IMR-90 (cell line): ENCODE measurements around the gene KLF16. TPM values are rescaled to one million over a fixed set of nuclear protein-coding genes. Genes with fewer than 3 reads are reported as not detected.

Experiments
- ATAC-seq: fragments of 200-7000 bp; cut with Tn5 transposase; 2 replicates; pipeline ENCODE4 v1.9.1; 2020; ENCODE audit warnings: low read depth, mild to moderate bottlenecking, moderate library complexity
- BruUV-seq: library from RNA; stranded (reverse); fragments of 400-500 nt; replicated peaks from 2 replicates; lab custom pipeline; 2021; lab: Mats Ljungman, UMichigan
- CTCF ChIA-PET: fragments of 300-600 bp; formaldehyde crosslinking; extraction: SDS; loops from one replicate; lab custom pipeline; 2021; ENCODE audit warnings: antibody characterized with exemption; lab: Yijun Ruan, JAX
- POLR2A ChIA-PET: fragments of 300-600 bp; sonication (Branson Sonifier 250); formaldehyde crosslinking; loops from one replicate; lab custom pipeline; 2022; ENCODE audit warnings: antibody characterized with exemption; ENCODE audit not compliant: unreplicated experiment; lab: Charles Lee
- DNase-seq: peaks from one replicate; pipeline ENCODE4 v3.0.0; 2013
- H2AFZ ChIP-seq: replicated peaks from 2 replicates; pipeline ENCODE3; 2013; ENCODE audit warnings: low read length, mild to moderate bottlenecking; ENCODE audit not compliant: poor library complexity
- H2AK5ac ChIP-seq: 2 replicates; pipeline ENCODE4 v1.6.1; 2013; ENCODE audit warnings: low read depth, low read length, inconsistent platforms
- H2AK9ac ChIP-seq: replicated peaks from 2 replicates; pipeline ENCODE3; 2013; ENCODE audit warnings: mild to moderate bottlenecking, low read depth, low read length, moderate library complexity; ENCODE audit not compliant: poor library complexity
- H2BK120ac ChIP-seq: 2 replicates; pipeline ENCODE4 v1.6.1; 2013; ENCODE audit warnings: low read depth, low read length, inconsistent platforms
- H2BK15ac ChIP-seq: 3 replicates; pipeline ENCODE4 v1.6.1; 2013; ENCODE audit warnings: low read depth, low read length, inconsistent platforms
- H2BK20ac ChIP-seq: 2 replicates; pipeline ENCODE4 v1.6.1; 2013; ENCODE audit warnings: low read depth, mild to moderate bottlenecking, inconsistent platforms, low read length, moderate library complexity
- H2BK5ac ChIP-seq: 2 replicates; pipeline ENCODE4 v1.6.1; 2013; ENCODE audit warnings: mild to moderate bottlenecking, low read depth, low read length, inconsistent platforms; ENCODE audit not compliant: poor library complexity, severe bottlenecking
- H3K14ac ChIP-seq: replicated peaks from 2 replicates; pipeline ENCODE4 v1.6.1; 2013; ENCODE audit warnings: low read depth, low read length, inconsistent platforms
- H3K18ac ChIP-seq: 2 replicates; pipeline ENCODE4 v1.6.1; 2013; ENCODE audit warnings: low read depth, low read length, control low read depth
- H3K23ac ChIP-seq: 2 replicates; pipeline ENCODE4 v1.6.1; 2013; ENCODE audit warnings: low read depth, low read length, inconsistent platforms
- H3K27ac ChIP-seq: 2 replicates; pipeline ENCODE4 v1.5.1; 2013; ENCODE audit warnings: mild to moderate bottlenecking, control low read depth, low read length; ENCODE audit not compliant: insufficient read depth
- H3K27me3 ChIP-seq: 2 replicates; pipeline ENCODE4 v1.6.1; 2013; ENCODE audit warnings: low read length; ENCODE audit not compliant: control insufficient read depth, insufficient read depth
- H3K36me3 ChIP-seq: 2 replicates; pipeline ENCODE4 v1.6.1; 2013; ENCODE audit warnings: low read length, mixed read lengths; ENCODE audit not compliant: control insufficient read depth, insufficient read depth
- H3K4ac ChIP-seq: 2 replicates; pipeline ENCODE4 v1.6.1; 2013; ENCODE audit warnings: low read depth, low read length, inconsistent platforms
- H3K4me1 ChIP-seq: 2 replicates; pipeline ENCODE4 v1.6.1; 2013; ENCODE audit warnings: low read length, mixed read lengths; ENCODE audit not compliant: control insufficient read depth, insufficient read depth
- H3K4me2 ChIP-seq: 2 replicates; pipeline ENCODE4 v1.6.1; 2013; ENCODE audit warnings: low read depth, mild to moderate bottlenecking, control low read depth, low read length, moderate library complexity
- H3K4me3 ChIP-seq: 2 replicates; pipeline ENCODE4 v1.5.1; 2013; ENCODE audit warnings: low read depth, mild to moderate bottlenecking, control low read depth, low read length, moderate library complexity; ENCODE audit not compliant: insufficient read depth
- H3K56ac ChIP-seq: 2 replicates; pipeline ENCODE4 v1.6.1; 2013; ENCODE audit warnings: low read length, inconsistent platforms; ENCODE audit not compliant: insufficient read depth; ENCODE audit errors: extremely low read depth
- H3K79me1 ChIP-seq, 2 experiments: 2 replicates each; pipeline ENCODE4 v1.6.1; 2013; ENCODE audit warnings: low read length in 2 of 2, inconsistent platforms in 1 of 2, low read depth in 1 of 2
- H3K9ac ChIP-seq: 2 replicates; pipeline ENCODE4 v1.6.1; 2013; ENCODE audit warnings: low read depth, low read length, control low read depth
- H3K9me1 ChIP-seq: 2 replicates; pipeline ENCODE4 v1.6.1; 2013; ENCODE audit warnings: low read length, inconsistent platforms; ENCODE audit not compliant: insufficient read depth
- H3K9me3 ChIP-seq: 2 replicates; pipeline ENCODE4 v1.6.1; 2013; ENCODE audit warnings: low read length; ENCODE audit not compliant: control insufficient read depth, insufficient read depth
- H4K20me1 ChIP-seq: 2 replicates; pipeline ENCODE4 v1.6.1; 2013; ENCODE audit warnings: low read length, inconsistent platforms; ENCODE audit not compliant: insufficient read depth
- H4K5ac ChIP-seq: 2 replicates; pipeline ENCODE4 v1.6.1; 2013; ENCODE audit warnings: mild to moderate bottlenecking, low read depth, low read length, control low read depth
- H4K8ac ChIP-seq, 2 experiments: 2 replicates each; pipeline ENCODE4 v1.6.1; 2013; ENCODE audit warnings: low read depth in 2 of 2, low read length in 2 of 2, control low read depth in 1 of 2, inconsistent platforms in 1 of 2
- H4K91ac ChIP-seq: 2 replicates; pipeline ENCODE4 v1.6.1; 2013; ENCODE audit warnings: low read depth, low read length, inconsistent platforms; ENCODE audit not compliant: insufficient read depth
- CHD1 ChIP-seq: IDR thresholded peaks from 2 replicates; pipeline ENCODE4 v1.6.1; 2012; ENCODE audit warnings: low read depth, low read length, improper control_type of control experiment
- FOS ChIP-seq: fragments of 150-350 bp; IDR thresholded peaks from 2 replicates; pipeline ENCODE4 v1.6.1; 2016; ENCODE audit warnings: low read depth, low read length
- MAFK ChIP-seq: IDR thresholded peaks from 2 replicates; pipeline ENCODE4 v1.6.1; 2012; ENCODE audit warnings: low read depth, low read length, improper control_type of control experiment
- MXI1 ChIP-seq: IDR thresholded peaks from 2 replicates; pipeline ENCODE4 v1.6.1; 2012; ENCODE audit warnings: low read depth, mild to moderate bottlenecking, low read length, moderate library complexity, borderline replicate concordance
- NFE2L2 ChIP-seq: fragments of 150-350 bp; IDR thresholded peaks from 2 replicates; pipeline ENCODE4 v1.6.1; 2016; ENCODE audit warnings: low read depth, mild to moderate bottlenecking, low read length
- RAD21 ChIP-seq: IDR thresholded peaks from 2 replicates; pipeline ENCODE4 v1.6.1; 2012; ENCODE audit warnings: low read length, improper control_type of control experiment
- RCOR1 ChIP-seq: IDR thresholded peaks from 2 replicates; pipeline ENCODE4 v1.6.1; 2012; ENCODE audit warnings: mild to moderate bottlenecking, low read length, improper control_type of control experiment; ENCODE audit not compliant: insufficient replicate concordance
- WGBS, 2 experiments: methylation state at CpG; one replicate each; pipeline versions ENCODE4 v1.1.5 to v1.1.7; 2013; ENCODE audit warnings: missing lambda C conversion rate in 2 of 2; ENCODE audit not compliant: insufficient read length in 1 of 2; ENCODE audit errors: extremely low coverage in 2 of 2; 5-methylcytosine and 5-hydroxymethylcytosine counted together
- dilution Hi-C: fragments of 300-500 bp; cut with HindIII; formaldehyde crosslinking; loops from one replicate; pipeline ENCODE4 v1.14.3; 2018; ENCODE audit warnings: low sequenced_read_pairs; ENCODE audit not compliant: unreplicated experiment
- in situ Hi-C: fragments of 300-500 bp; cut with MboI; formaldehyde crosslinking; loops from 3 replicates; pipeline ENCODE4 v1.14.3; 2019; ENCODE audit warnings: low sequenced_read_pairs, inconsistent platforms, mixed read lengths
- intact Hi-C: fragments of 100-400 bp; cut with micrococcal nuclease; formaldehyde crosslinking; loops from 2 replicates; pipeline ENCODE4 v1.10.0; 2022
- polyA plus RNA-seq, 3 experiments: library from polyadenylated mRNA; depleted of rRNA; stranded (reverse); fragments of >200 nt; gene quantifications; 2 replicates each; pipeline ENCODE4 v1.2.3, GENCODE V29; 2012; ENCODE audit warnings: low replicate concordance in 1 of 3
- total RNA-seq: library from RNA; depleted of rRNA; stranded (reverse); fragments of >200 nt; gene quantifications from 2 replicates; pipeline ENCODE4 v1.2.3, GENCODE V29; 2012
- TF ChIP-seq, protein P1 (sequence below): conservative IDR thresholded peaks from 2 replicates; pipeline ENCODE4 v1.5.1; 2012; ENCODE audit warnings: mild to moderate bottlenecking, low read depth, low read length, improper control_type of control experiment

The KLF16 gene
- total and polyA plus RNA-seq, 2 of the 4 experiments (the other 2 are of a cell fraction): 0.90 to 13.1 TPM

DNA sequence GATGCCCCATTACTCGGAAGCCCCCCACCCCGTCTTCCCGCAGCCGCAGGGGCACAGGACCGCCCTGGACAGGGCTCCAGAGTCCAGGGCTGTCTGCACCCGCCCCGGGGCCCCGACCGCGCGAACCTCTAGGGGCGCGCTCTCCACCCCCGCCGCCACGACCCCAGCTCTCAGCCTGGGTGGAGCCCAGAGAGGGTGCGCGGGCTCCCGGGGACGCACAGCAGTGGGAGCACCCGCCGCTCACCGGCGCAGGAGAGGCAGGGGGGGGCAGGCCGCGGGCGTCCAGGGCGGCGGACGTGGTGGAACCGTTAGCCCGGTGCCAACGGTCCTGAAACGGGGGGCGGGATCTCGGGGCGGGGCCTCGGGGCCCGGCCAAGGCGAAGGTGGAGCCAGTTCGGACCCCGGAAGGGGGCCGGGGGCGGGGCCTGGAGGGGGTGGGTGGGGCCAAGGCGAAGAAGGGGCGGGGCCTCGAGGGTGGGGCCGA is 51.4 kb downstream of the KLF16 start, which contains the start of gene ATP8B3:
Gene ATP8B3 (minus strand): TSS at position 335 of the 484 bp plus-strand sequence. CDS start 540 bp downstream, outside the sequence.
- Histone ChIP-seq H2BK5ac (peak within 1 kb of the TSS; percentile 68), H2AFZ (peak within 1 kb of the TSS; percentile 97), H3K36me3 (peaks cover 19% of the 10 kb centered on the region), H3K27ac (peak within 1 kb of the TSS; percentile 59), H2BK15ac (peak within 1 kb of the TSS; percentile 74; the same call in 1 of the 3 replicates), H2BK20ac (peak within 1 kb of the TSS; percentile 32; the same call in 1 of the 2 replicates), H3K4me1 (peaks cover 8% of the 10 kb centered on the region), H3K4me2 (peak within 1 kb of the TSS; percentile 98), H3K4me3 (peak within 1 kb of the TSS; percentile 79), H2AK9ac (peak within 1 kb of the TSS; percentile 98), H2AK5ac (peak within 1 kb of the TSS; percentile 94), H3K9ac (peak within 1 kb of the TSS; percentile 77), H3K56ac (peak within 1 kb of the TSS; percentile 28; the same call in 1 of the 2 replicates), H4K91ac (peak within 1 kb of the TSS; percentile 77), H3K4ac (peak within 1 kb of the TSS; percentile 82), H3K14ac (peak within 1 kb of the TSS; percentile 89), H3K27me3 (no peaks in the 10 kb centered on the region), H4K5ac (peak within 1 kb of the TSS; percentile 74), H4K8ac (peak within 1 kb of the TSS; percentile 42 to 82), H3K9me1 (peaks cover 4% of the 10 kb centered on the region; the same call in 1 of the 2 replicates), H3K18ac (peak within 1 kb of the TSS; percentile 68; the same call in 1 of the 2 replicates), H2BK120ac (peak within 1 kb of the TSS; percentile 20), H3K23ac (peak within 1 kb of the TSS; percentile 92), H3K79me1 (peaks cover 0 to 9% of the 10 kb centered on the region in 2 experiments; a peak in 2 of 4 replicates), H4K20me1 (no peaks in the 10 kb centered on the region; the same call in 1 of the 2 replicates), H3K9me3 (no peaks in the 10 kb centered on the region)
- in situ Hi-C loops (no loop called here), dilution Hi-C loops (no loop called here), intact Hi-C loops (loop anchor here (1.0 kb wide), 1 partner anchor 14 kb away; no protein-coding TSS in a partner anchor)
- BruUV-seq: no TSS peak
- ChIA-PET POLR2A (interaction anchor here (0.7 kb wide), 1 partner anchor 213 kb away, joined by 10 read pairs; no protein-coding TSS in a partner anchor), CTCF (no interaction called here)
- ATAC-seq (peak; percentile 25), DNase-seq (no peak)
- WGBS, 2 experiments: 4% methylated on average over 30 of the region's 48 CpGs; no CpG with 5 or more reads in 1 of the 2 experiments
- no peak for TF ChIP-seq MAFK
- TF ChIP-seq CHD1: no peak
- TF ChIP-seq FOS: no peak
- TF ChIP-seq MXI1: no peak
- TF ChIP-seq, protein P1, sequence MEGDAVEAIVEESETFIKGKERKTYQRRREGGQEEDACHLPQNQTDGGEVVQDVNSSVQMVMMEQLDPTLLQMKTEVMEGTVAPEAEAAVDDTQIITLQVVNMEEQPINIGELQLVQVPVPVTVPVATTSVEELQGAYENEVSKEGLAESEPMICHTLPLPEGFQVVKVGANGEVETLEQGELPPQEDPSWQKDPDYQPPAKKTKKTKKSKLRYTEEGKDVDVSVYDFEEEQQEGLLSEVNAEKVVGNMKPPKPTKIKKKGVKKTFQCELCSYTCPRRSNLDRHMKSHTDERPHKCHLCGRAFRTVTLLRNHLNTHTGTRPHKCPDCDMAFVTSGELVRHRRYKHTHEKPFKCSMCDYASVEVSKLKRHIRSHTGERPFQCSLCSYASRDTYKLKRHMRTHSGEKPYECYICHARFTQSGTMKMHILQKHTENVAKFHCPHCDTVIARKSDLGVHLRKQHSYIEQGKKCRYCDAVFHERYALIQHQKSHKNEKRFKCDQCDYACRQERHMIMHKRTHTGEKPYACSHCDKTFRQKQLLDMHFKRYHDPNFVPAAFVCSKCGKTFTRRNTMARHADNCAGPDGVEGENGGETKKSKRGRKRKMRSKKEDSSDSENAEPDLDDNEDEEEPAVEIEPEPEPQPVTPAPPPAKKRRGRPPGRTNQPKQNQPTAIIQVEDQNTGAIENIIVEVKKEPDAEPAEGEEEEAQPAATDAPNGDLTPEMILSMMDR: peak; percentile 7; the same call in 1 of the 2 replicates
- TF ChIP-seq NFE2L2: no peak
- TF ChIP-seq RAD21: no peak
- peak; percentile 51 for TF ChIP-seq RCOR1
